Activated CD4-positive, alpha-beta T cell treated with anti-CD3 and anti-CD28 coated beads, Interleukin-2, amount 50 U/mL, for 4 hours (primary cell): Measurements from ENCODE around the gene SGO1.
A peak's percentile ranks its signal among the peaks of the same experiment; 100 is the strongest.
"Not testable (repeated sequence)": the region's sequence is repeated elsewhere in the genome, so short reads cannot be mapped to it uniquely, and the experiment has no call there.

Source experiments
- DNase-seq, 2 experiments: peaks; one replicate each; pipeline ENCODE4 v3.0.0-alpha.2; 2020

The SGO1 gene

DNA sequence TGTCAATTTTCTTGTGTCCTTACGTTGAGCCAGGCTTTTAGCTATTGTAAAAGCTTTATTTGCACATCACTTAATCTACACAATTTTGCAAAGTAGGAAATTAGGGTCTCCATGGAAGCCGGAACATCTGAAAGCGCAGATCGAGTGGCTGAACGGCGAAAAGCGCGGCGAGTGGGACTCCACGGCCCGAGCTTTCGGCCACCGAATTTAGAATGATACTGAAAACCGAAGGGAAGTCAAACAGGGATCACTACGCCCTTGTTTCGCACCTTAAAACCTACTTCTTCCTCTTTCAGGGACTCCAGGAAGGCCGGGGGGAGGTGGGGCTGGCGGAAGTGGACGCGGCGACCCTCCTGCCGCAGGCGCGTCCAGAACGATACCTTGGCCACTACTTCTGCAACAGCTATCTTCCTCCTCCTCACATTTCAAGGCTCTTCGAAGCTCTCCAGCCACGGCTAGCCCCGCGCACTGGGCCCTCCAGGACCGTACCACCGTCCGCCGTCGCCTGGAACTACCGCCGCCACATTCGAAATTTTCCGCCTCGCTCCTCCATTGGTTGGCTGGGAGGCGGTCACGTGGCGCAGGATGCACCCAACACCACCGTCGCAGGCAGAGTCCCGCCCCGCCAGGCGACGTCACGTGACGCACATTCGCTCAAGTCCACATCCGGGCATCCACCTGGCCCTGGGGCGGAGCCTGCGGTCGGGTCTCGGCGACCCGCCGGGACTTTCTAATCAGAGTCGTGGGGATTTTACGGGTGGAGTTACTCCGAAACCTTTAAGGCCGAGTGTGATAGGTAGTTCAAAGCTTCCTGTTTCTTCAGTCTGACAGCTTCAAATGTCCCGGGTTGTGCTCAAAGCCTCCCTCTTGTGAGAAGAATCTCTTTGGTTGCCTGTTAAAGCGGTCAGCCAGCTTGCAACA, at the start of gene SGO1:
Gene SGO1 (minus strand): TSS at position 528 of the 921 bp plus-strand sequence. CDS start 2,179 bp downstream, outside the sequence.
- DNase-seq: peak; percentile 100

DNA sequence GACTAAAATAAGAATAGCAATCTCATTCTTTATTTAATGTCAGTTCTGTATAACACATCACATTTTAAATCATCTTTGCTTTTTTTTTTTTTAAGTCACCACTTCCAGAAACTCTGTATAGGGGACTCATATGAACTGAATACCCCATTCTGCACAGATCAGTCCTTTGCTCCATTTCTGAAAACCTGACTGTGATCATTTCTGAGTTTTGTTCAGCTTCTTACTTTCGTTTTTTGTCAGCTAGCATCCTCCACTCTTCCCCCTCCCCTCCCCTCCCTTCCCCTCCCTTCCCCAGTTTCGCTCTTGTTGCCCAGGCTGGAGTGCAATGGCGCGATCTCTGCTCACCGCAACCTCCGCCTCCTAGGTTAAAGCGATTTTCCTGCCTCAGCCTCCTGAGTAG, 49.8 kb upstream of the SGO1 start:
- no peak for DNase-seq

DNA sequence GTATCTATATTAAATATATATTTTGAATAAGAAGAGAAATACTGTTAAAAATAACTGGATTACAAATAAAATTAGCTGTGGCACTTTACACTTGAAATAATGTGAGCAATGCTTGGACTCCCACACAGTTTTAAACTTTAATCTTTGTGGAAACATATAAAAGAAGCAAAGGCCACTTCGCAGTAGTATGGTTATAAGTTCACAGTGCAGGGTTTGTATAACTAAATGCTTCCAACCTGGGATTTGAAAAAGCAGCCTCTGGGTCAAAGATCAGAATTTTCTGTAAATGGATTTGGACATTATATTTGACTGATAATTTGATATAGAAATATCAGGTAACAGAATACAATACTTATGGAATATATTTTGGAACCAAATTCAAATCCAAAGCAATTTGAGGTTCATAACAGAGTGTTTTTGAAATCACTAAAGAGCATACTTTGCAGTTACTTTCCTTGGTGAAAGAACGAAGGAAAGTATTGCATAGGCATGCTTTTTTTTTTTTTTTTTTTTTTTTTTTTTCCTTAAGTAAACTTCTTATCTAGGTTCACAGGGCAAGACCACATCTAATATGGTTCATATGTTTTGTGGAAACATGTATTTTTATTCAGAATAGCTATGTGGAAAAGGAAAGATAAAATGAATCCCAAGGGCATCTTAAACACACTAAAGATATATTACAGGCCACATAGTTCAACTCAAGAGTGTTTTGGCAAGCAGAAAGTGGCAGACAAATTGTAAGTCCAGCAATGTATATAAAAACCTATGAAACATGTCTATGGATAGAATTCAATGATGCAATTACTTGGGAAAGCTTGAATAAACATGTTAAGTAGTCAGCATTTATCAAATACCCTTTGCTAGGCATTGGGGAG, 47.1 kb upstream of the SGO1 start:
- DNase-seq: no peak

DNA sequence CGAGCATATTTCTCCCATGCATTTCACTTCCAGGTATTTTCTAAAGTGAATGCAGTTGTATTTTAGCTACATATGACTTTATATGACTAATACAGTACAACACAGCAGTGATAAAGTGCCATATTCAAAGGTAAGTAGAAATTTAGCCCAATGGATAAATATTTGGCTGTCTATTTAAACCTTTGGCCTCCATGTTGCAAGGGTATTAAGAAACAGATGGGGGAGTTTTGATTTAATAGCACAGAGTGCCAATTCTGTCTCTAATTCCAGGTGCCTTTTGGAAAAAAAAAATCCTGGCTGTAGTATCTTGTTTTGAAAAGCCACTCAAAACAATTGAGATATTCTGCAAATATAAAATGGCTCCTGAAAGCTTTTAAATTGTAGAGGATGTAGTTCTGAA, 44.9 kb upstream of the SGO1 start:
- no peak for DNase-seq

DNA sequence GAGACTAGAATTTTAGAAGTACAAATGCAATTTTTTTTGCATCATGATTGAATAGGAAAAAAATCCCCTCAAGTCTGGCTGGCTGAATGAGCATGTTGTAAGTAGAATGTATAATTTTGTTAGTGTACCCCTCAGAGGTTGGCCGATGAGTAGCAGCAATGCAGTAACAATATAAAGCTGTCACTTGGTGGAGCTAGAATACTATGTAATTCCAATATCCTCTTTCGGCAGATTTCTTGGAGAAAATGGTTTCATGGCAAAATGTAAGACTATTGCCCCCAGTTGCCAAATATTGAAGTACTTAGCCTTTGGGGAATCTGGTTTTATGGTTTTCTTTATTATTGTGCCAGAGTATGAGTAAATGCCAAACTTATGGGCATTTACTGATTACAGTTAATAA, 39.8 kb upstream of the SGO1 start:
- no peak for DNase-seq

DNA sequence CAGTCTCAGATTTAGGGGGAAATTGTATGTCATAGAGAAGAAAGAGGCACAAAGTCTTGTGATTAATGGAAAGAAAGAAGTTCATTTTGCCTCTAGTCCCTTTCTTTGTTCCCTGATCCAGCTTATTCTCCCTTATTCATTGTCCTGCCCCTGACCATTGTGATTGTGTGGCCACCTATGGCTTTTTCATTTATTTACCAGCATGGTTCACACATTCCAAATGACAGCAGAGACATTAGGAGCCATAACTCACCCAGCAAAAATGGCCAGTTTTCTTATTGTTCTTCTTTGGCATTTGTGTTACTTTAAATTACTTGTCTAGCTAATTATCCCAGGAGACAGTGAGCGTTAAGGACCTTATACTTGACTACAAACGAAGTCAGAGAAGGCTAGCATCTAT, 36.3 kb upstream of the SGO1 start:
- no peak for DNase-seq

DNA sequence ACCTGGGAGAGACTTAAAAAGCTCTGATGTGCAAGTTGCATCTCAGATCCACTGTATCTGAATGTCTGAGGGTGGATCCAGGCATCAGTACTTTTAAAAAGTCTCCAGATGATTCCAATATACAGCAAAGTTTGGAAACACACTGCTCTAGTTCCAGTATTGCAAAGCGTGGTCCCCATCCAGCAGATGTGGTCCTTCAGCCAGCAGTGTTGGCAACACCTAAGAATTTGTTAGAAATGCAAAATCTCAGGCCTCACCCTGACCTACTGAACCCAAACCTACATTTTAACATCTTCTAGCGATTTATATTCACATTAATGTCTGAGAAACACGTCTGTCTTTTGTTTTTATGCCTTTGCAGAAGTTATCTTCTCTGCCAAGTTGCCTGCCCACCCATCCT, 32.2 kb upstream of the SGO1 start:
- DNase-seq: no peak

DNA sequence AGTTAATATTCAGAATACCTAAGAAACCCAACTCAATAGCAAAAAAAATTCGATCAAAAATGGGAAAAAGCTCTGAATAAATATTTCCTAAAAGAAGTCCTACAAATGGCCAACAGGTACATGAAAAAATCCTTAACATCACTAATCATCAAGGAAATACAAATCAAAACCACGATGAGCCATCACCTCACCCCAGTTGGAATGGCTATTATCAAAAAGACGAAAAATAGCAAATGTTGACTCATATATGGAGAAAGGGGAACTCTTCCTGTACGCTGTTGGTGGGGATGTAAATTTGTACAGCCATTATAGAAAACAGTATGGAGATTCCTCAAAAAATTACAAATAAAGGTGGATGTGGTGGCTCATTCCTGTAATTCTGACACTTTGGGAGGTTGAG, 29.6 kb upstream of the SGO1 start:
- no peak for DNase-seq

DNA sequence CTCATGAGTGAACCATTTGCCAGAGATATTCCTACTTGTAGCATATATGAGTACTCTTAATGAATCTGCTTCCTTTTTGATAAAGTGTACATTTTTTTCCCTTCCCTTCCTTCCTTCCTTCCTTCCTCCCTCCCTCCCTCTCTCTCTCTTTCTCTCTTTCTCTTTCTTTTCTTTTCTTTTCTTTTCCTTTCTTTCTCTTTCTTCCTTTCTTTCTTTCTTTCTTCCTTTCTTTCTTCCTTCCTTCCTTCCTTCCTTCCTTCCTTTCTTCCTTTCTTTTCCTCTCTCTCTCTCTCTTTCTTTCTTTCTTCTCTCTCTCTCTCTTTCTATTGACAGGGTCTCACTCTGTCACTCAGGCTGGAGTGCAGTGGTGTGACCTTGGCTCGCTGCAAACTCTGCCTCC, 27.5 kb upstream of the SGO1 start:
- DNase-seq: not testable (repeated sequence)

DNA sequence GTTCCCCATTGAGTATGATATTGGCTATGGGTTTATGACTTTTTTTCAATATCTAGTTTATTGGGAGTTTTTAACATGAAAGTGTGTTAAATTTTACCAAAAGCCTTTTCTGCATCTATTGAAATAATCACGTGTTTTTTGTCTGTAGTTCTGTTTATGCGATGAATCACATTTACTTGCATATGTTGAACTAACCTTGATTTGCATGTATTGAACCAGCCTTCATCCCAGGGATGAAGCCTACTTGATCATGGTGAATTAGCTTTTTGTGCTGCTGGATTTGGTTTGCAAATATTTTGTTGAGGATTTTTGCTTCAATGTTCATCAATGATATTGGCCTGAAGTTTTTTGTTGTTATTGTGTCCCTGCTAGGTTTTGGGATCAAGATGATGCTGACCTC, 21.9 kb upstream of the SGO1 start:
- DNase-seq: not testable (repeated sequence)

DNA sequence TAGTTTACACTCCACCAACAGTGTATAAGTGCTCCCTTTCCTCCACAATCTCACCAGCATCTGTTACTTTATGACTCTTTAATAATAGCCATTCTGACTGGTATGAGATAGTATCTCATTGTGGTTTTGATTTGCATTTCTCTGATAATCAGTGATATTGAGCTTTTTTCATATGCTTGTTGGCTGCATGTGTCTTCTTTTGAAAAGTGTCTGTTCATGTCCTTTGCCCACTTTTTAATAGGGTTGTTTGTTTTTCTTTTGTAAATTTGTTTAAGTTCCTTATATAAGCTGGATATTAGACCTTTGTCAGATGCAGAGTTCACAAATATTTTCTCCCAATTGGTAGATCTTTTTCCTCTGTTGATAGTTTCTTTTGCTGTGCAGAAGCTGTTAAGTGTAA, 19.9 kb upstream of the SGO1 start:
- DNase-seq: not testable (repeated sequence)

DNA sequence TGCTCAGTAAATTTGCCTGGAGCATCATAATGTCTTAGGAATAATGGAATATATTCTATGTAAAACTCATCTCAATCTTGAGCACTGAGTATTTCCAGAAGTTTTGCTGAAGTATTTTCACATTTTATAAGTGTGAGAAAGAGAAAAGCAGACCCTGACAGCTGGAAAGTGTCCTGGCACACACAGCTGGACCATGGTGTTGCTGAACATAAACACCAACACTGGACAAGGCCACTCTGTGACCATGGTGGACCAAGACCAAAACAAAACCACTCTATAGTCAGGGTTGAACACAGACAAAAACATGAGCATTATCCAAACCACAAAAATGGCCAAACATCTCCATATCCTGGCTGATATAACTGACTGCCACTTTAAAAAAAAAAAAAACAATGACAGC, 15.1 kb upstream of the SGO1 start:
- DNase-seq: no peak

DNA sequence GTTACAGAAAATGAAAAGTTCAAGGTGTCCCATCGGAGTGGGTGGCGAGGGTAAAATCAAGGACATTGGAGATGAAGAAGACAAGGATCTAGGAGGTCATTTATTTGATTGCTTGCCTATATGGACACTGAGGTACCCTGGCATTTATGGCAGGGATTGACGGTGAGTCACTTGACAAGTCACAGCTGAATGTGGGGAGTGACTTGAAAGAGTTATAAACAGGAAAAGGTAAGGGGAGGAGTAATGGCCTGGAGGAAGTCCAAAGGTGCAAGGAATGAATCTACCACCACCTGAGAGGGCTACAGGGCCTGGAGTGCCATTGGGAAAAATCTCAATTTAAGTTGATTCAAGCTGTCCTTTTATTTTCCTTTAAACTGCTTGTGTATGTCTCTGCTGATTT, 11.8 kb upstream of the SGO1 start:
- no peak for DNase-seq

DNA sequence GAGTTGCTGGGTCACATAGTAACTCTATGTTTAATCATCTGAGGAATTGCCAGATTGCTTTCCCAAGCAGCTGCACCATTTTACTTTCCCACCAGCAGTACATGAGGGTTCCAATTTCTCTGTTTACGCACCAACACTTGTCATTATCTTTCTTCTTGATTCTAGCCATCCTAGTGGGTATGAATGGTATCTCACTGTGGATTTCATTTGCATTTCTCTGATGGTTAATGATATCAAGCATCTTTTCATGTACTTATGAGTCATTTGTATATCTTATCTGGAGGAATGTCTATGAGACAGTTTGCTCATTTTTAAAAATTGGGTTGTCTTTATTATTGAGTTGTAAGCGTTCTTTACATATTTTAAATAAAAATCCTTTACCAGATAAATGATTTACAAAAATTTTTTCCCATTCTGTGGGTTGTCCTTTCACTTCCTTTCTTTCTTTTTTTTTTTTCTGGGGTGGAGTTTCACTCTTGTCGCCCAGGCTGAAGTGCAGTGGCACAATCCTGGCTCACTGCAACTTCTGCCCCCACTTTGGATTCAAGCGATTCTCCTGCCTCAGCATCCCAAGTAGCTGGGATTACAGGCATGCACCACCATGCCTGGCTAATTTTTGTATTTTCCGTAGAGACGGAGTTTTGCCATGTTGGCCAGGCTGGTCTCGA, 8.9 kb upstream of the SGO1 start:
- DNase-seq: no peak

DNA sequence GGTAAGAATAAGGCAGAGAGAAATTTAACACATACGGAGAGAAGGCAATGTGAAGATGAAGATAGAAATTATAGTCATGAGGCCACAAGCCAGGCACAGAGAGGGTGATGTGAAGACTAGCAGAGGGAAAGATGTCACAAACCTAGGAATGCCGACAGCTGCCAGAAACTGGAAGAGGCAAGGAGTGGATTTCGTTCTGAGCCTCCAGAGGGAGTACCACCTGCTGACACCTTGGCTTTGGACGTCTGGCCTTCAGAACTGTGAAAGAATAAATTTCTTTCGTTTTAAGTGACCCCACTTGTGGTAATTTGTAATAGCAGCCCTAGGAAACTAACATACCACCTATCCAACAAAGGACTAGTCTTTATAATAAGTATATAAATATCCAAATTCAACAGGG, 5.0 kb upstream of the SGO1 start:
- no peak for DNase-seq

DNA sequence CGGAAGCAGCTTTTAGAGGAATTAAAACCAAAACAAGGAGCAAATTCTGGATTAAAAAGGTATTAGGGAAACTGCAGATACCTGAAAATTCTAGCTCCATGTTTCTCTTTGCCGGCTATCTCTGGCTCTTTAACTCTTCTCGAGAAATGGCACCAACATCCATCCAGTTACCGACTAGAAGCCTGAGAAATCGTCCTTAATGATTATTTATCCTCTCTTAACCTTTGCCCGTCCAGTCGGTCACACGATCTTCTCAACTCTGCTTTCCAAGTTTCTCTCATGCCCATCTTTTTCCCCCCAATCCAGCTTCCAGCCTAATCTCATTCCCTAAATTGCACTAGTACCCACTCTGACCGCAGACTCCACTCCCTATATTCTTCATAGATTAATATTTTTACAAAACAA, 596 bp upstream of the SGO1 start:
- no peak for DNase-seq

DNA sequence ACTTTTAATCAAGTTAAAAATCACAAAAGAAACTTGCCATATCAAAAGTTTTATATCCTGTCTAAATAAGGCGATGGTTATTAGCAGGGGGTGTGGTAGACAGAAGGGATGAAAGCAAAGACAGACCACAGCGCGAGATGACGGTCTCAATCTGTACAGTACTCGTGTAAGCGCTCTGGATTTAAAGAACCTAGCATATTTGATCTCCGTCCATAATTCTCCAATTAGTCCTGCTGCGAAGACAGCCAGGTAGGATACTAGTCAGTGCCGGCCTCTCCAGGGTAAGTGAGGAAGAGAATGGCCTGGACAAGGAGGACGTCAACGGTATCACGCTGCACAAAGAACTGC, 701 bp downstream of the SGO1 start:
- no peak for DNase-seq

DNA sequence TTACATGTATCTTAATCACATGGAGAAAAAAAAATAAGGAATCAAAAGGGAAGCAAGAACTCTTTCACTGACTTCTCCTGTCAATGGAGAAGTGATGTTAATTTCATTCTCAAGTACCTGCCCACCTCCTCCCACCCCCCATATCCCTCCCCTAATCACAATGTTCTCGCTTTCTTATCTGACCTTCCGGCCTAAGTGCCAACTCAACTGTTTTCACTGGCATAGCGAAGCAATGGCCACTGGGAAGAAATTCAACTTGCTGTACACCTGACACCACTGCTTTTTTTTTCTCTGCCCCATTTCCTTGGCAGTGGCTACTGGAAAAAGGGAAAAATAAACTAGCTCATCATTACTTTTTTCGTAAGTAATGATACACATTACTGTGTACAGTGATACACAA, 3.8 kb downstream of the SGO1 start:
- DNase-seq: no peak

DNA sequence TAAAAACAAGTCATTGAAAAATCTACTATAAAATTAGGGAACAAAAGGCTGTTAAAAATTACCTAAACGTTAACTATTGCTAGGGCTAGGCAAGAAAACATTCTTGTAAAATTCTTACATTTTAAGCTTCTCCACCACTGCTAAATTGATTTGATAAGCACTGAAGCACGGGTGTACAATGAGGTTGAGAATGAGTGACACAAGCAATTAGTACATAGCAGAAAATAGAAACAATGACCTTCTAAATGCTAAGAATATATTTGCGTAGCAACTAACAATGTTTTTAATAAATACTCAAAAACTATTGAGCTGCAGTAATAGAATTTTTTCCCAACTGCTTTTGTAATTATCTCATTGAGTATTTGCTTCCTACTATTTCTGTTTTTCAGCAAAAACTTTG, 4.7 kb downstream of the SGO1 start:
- DNase-seq: no peak

DNA sequence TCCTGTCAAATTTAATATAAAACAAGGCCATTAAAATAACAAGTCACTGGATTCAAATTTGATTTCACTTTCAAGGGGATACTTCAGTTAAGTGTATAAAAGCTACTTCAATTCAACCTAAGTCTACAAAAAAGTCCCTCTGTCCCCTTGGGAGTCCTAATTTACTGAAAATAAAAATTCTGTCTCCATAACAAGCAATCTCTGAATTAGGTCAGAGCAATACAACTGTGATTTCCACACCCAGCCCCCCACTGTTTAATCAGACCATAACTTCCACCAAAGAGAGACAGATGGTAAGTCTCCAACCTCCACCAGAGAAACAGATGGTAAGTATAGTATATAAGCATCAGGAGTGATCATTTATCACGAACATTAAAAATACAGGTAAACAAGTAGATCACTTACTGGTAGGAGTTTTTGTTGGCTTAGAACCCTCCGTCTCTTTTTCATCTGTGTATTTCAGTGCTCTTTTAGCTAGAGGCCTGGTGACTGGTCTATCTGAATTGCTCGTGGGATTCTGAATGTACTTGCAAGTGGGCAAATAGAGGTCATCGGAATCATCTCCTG, 12.1 kb downstream of the SGO1 start:
- no peak for DNase-seq

DNA sequence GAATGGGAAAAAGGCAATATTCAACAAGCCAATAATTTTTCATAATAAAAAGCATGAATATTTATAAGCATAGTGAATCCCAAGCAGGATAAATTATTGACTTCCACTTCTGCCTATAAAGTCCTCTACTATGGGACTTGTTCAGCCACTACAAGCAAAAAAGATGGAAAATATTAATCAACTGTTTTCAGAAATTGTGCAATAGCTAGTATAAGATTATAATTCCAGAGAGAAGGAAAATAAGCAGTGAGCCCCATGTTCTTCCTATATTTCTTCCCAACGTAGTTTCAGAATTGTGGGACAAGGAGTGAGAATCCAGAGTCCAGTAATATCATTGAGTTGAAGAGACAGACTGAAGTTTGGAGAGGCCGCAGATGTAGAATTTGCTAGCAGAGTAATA, 24.3 kb downstream of the SGO1 start:
- no peak for DNase-seq

DNA sequence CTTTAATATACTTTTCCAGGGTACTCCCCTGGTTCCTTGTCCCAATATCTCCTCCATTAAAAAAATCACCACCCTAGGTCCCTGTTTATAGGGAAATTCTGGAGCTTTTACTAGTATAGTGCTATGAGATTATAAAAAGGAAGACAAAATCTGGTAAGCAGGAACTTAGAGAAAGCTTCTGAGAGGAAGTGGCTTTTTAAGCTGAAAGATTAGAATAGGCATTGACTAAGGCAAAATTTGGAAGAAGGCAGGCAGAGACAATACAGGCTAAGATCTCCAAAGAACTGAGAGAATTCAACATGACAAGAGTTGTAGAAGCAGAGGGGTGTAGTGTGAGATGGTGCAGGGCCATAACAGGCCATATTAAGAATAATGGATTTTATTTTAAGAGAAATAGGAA, 25.8 kb downstream of the SGO1 start:
- no peak for DNase-seq

DNA sequence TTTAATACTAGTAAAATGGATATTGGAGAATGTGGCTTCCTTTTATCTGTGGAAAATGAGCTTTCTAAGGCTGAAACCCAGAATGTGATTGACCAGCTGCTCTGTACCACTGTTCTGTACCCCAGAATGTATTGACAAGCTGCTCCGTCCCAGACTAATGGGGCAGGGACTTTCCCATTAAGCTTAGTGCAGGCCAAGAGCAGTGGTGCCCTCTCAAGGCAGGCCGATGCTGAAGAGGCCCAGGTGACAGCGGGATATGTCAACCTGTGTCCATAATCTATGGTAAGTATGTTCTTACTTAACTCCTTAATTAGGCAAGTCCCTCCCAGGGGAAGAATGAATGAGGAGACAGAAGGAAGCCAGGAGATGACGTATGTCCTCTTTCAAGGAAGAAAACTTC, 31.1 kb downstream of the SGO1 start:
- DNase-seq: no peak
